Testis (tissue), 2 donors: ENCODE measurements around the gene VRK2.

Experiments used
- CTCF ChIP-seq, 3 experiments: fragments of 450-650 bp in 2 of 3; fragments of 200-600 bp in 1 of 3; sonication (generic) in 1 of 3; IDR thresholded peaks; one replicate each; pipeline ENCODE4 v1.5.1; 2016 to 2019; ENCODE audit warnings: antibody characterized with exemption in 3 of 3, mild to moderate bottlenecking in 2 of 3, moderate library complexity in 1 of 3
- POLR2A ChIP-seq: fragments of 450-650 bp; IDR thresholded peaks from one replicate; pipeline ENCODE4 v1.6.1; 2017; ENCODE audit warnings: antibody characterized with exemption, mild to moderate bottlenecking, moderate library complexity

- TF ChIP-seq POLR2A (no peak), CTCF (IDR thresholded peaks at IDR 0.05) (no peak)
Measured at GRCh38 chr2:58046585-58047372, at the start of gene VRK2.
